Cardiac muscle cell (in vitro differentiated cells and primary cell): Measurements from ENCODE around the gene RHOT2. TPM values are rescaled to one million over a fixed set of nuclear protein-coding genes. Genes with fewer than 3 reads are reported as not detected.
A peak's percentile ranks its signal among the peaks of the same experiment; 100 is the strongest.

Experiments
- DNase-seq, 2 donors: peaks; one replicate each; pipeline versions ENCODE4 v3.0.0 to v3.0.0-alpha.2; 2010 to 2017; ENCODE audit warnings: low read depth in 1 of 2, low spot score in 1 of 2
- H3K27ac ChIP-seq: fragments of 200-600 bp; sonication (generic); 2 replicates; pipeline ENCODE4 v1.5.1; 2016
- H3K27me3 ChIP-seq: fragments of 200-600 bp; sonication (generic); 2 replicates; pipeline ENCODE4 v1.6.0; 2016; ENCODE audit warnings: control low read depth
- H3K36me3 ChIP-seq: fragments of 200-600 bp; sonication (generic); 2 replicates; pipeline ENCODE4 v1.5.1; 2016; ENCODE audit warnings: control low read depth
- H3K4me1 ChIP-seq: fragments of 200-600 bp; sonication (generic); 2 replicates; pipeline ENCODE4 v1.8.1; 2017; ENCODE audit warnings: low read depth, mild to moderate bottlenecking, mixed run types
- H3K4me3 ChIP-seq: fragments of 200-600 bp; sonication (generic); 2 replicates; pipeline ENCODE4 v1.5.1; 2016; ENCODE audit warnings: mild to moderate bottlenecking
- H3K9me3 ChIP-seq: fragments of 200-600 bp; sonication (generic); 2 replicates; pipeline ENCODE4 v1.5.1; 2017; ENCODE audit warnings: low read depth, mild to moderate bottlenecking, control low read depth
- polyA plus RNA-seq: library from polyadenylated mRNA; unstranded; fragments of >200 nt; fragmentation: Nextera tagmentation; extraction: Ambion mirVana; gene quantifications from 2 replicates; pipeline ENCODE4 v1.2.1, GENCODE V29; 2016
- total RNA-seq: library from RNA; depleted of rRNA; stranded (reverse); fragments of >200 nt; gene quantifications from 2 replicates; pipeline ENCODE4 v1.2.3, GENCODE V29; 2016
- TF ChIP-seq, protein P1 (sequence below): IDR thresholded peaks from 2 replicates; pipeline ENCODE4 v1.5.1; 2012; ENCODE audit warnings: low read depth, mild to moderate bottlenecking, low read length

Gene RHOT2
- total and polyA plus RNA-seq, 2 experiments from 2014 or later = 294 to 305 TPM

- Histone ChIP-seq H3K4me3 (no peak overlapping the region), H3K9me3 (no peaks in the 10 kb centered on the region), H3K4me1 (peaks cover 5% of the 10 kb centered on the region), H3K27me3 (no peaks in the 10 kb centered on the region), H3K27ac (no peak overlapping the region), H3K36me3 (peaks cover 35% of the 10 kb centered on the region)
- DNase-seq = no peak
- TF ChIP-seq, protein P1, sequence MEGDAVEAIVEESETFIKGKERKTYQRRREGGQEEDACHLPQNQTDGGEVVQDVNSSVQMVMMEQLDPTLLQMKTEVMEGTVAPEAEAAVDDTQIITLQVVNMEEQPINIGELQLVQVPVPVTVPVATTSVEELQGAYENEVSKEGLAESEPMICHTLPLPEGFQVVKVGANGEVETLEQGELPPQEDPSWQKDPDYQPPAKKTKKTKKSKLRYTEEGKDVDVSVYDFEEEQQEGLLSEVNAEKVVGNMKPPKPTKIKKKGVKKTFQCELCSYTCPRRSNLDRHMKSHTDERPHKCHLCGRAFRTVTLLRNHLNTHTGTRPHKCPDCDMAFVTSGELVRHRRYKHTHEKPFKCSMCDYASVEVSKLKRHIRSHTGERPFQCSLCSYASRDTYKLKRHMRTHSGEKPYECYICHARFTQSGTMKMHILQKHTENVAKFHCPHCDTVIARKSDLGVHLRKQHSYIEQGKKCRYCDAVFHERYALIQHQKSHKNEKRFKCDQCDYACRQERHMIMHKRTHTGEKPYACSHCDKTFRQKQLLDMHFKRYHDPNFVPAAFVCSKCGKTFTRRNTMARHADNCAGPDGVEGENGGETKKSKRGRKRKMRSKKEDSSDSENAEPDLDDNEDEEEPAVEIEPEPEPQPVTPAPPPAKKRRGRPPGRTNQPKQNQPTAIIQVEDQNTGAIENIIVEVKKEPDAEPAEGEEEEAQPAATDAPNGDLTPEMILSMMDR = no peak
Observed at GRCh38 chr16:672851-673250, 4.9 kb downstream of the RHOT2 start.

- Histone ChIP-seq H3K4me1 (peaks cover 5% of the 10 kb centered on the region), H3K27me3 (no peaks in the 10 kb centered on the region), H3K27ac (no peak overlapping the region), H3K4me3 (no peak overlapping the region), H3K36me3 (peaks cover 35% of the 10 kb centered on the region), H3K9me3 (no peaks in the 10 kb centered on the region)
- TF ChIP-seq, protein P1 = no peak
- DNase-seq = no peak
Observed at GRCh38 chr16:673399-673991, 5.6 kb downstream of the RHOT2 start.

- no peak overlapping the region for H3K27ac ChIP-seq
- peaks cover 7% of the 10 kb centered on the region for H3K4me1 ChIP-seq
- H3K4me3 ChIP-seq = no peak overlapping the region
- H3K36me3 ChIP-seq = peaks cover 35% of the 10 kb centered on the region
- TF ChIP-seq, protein P1 = no peak
- DNase-seq = no peak
- no peaks in the 10 kb centered on the region for H3K27me3 ChIP-seq
- no peaks in the 10 kb centered on the region for H3K9me3 ChIP-seq
Observed at GRCh38 chr16:674214-674881, 6.4 kb downstream of the RHOT2 start.

DNA sequence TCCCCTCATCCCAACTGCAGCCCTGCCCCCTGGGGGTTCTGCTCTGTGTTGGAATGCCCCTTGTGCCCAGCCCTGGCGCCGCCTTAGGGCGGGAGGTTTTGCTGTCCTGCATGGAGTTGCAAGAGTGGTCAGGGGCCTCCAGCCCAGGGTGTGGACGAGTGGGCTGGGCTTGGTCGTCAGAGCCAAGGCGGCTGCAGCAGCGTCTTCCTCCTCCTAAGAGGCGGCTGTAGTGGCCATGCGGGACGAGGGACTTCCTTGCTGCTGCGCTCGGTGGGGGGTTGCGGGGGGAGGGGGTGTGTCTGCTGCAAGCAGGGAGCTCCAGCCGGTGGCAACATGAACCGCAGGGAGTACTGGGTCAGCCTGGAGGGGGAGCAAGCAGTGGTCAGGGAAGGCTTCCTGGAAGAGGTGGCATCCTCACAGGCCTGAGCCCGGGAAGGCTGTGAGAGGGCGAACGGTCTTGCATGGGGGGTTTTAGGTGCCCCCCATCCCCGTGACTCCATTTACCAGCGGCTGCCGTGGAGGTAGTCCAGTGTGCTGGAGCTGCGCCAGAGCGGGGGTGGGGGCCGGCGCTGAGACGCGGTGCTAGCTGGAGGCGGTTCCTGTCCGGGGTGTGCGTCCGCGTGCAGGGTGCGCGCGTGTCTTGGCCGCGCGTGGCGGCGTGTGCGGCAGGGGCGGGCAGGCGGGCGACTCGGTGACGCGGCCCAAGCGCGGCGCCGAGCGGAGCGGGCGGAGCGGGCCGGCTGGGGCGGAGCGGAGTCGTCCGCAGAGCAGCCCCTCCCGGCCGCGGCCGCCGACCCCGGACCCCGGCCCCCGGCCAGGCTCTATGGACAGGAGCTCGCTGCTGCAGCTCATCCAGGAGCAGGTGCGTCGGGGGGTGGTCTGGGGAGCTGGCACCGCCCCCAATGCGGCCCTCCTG is 7.3 kb downstream of the RHOT2 start, which contains the start of gene RHBDL1:
TSS of gene RHBDL1 (plus strand) at position 704 of the 916 bp plus-strand sequence. CDS start at position 824, 120 bp downstream.
- TF ChIP-seq, protein P1 = no peak
- Histone ChIP-seq H3K4me3 (peak within 1 kb of the TSS; percentile 23), H3K27ac (no peak within 1 kb of the TSS), H3K36me3 (peaks cover 26% of the 10 kb centered on the region), H3K4me1 (peaks cover 7% of the 10 kb centered on the region), H3K9me3 (no peaks in the 10 kb centered on the region), H3K27me3 (no peaks in the 10 kb centered on the region)
- DNase-seq = peak in 1 of 2 donors; percentile 50

- Histone ChIP-seq H3K27me3 (no peaks in the 10 kb centered on the region), H3K4me1 (peaks cover 8% of the 10 kb centered on the region), H3K27ac (no peak overlapping the region), H3K4me3 (peak overlapping the region; percentile 23), H3K9me3 (no peaks in the 10 kb centered on the region), H3K36me3 (peaks cover 18% of the 10 kb centered on the region)
- TF ChIP-seq, protein P1 = no peak
- no peak for DNase-seq
Observed at GRCh38 chr16:675884-676564, 8.1 kb downstream of the RHOT2 start.
